GM12892 (cell line): Measurements from ENCODE around the gene IAH1.

Experiments
- POLR2A ChIP-seq: IDR thresholded peaks from 2 replicates; pipeline ENCODE4 v1.6.1; 2011; ENCODE audit warnings: low read depth, low read length, control low read depth
- POLR2AphosphoS5 ChIP-seq: IDR thresholded peaks from 2 replicates; pipeline ENCODE4 v1.6.1; 2011; ENCODE audit warnings: low read depth, low read length, control low read depth
- TAF1 ChIP-seq: IDR thresholded peaks from 2 replicates; pipeline ENCODE4 v1.6.1; 2011; ENCODE audit warnings: low read depth, mild to moderate bottlenecking, control low read depth, low read length, borderline replicate concordance

DNA sequence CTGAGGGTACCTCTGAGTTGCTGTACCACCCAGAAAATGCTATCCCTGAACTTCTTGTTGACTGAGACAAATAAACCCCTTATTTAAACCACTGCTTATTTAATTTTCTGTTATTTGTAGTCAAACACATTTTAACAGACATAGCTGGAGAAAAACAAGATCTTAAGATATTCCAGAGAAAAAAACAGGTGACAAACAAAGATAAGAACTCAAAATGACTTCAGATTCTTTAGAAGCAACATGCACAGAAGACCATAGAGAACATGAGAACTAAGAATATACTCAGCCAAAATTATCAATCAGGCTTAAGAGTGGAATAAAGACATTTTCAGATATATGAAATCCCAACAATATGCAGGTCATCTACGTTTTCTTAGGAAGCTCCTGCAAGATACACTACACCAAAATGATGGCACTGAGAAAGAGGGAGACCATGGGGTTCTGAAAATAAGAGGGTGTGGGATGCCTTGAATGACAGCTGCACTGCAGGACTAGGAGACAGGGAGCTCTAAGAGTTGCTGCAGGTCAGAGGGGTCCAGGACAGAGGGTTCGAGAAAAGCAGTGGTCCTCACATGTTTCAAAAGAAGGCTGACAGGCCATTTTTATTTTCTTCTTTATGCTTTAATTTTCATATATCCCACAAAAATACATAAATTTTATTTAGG is 42.9 kb downstream of the IAH1 start:
- TF ChIP-seq POLR2AphosphoS5 = no peak
- no peak for TF ChIP-seq TAF1
- TF ChIP-seq POLR2A = no peak
